GM12801 (cell line): ENCODE results near the gene DNAJC22.

ENCODE experiments used
- TF ChIP-seq, protein P1 (sequence below): IDR thresholded peaks from one replicate; pipeline ENCODE4 v1.5.1; 2011; ENCODE audit warnings: control low read depth; ENCODE audit not compliant: insufficient read length; ENCODE audit errors: extremely low read depth

The DNAJC22 gene

DNA sequence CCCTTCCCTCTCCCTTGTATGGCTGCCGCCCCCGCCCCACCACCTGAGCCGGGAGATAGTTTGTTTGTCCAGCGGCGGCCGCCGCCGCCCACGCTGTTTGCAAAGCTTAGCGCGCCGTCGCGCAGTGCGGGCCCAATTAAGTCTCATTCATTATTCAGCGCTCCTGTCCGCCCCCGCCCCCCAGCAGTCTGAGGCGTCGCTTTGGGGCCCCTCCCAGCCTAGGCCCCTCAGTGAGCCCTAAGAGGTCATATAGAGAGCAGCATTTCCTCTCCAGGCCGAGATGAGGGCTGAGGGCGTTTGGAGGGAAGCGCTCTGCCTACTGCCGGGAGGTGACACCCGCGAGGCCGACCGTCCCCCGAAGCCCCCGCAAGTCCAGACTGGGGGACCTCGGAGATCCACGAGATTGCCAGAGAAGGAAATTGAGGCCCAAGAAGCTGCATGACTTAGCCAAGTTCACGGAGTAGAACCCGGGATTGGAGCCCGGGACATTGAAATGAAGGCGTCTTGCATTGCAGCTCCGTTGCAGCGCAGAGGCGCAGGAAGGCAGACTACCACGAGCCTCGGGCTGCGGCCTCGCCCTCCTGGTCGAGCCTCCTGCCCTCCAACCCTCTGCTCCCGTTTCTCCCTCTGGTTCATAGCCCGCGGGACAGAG is at the start of gene DNAJC22:
Gene DNAJC22, plus strand, starts transcription at position 230 of the 652 bp plus-strand sequence. CDS start 1,985 bp downstream, outside the sequence.
- TF ChIP-seq, protein P1, sequence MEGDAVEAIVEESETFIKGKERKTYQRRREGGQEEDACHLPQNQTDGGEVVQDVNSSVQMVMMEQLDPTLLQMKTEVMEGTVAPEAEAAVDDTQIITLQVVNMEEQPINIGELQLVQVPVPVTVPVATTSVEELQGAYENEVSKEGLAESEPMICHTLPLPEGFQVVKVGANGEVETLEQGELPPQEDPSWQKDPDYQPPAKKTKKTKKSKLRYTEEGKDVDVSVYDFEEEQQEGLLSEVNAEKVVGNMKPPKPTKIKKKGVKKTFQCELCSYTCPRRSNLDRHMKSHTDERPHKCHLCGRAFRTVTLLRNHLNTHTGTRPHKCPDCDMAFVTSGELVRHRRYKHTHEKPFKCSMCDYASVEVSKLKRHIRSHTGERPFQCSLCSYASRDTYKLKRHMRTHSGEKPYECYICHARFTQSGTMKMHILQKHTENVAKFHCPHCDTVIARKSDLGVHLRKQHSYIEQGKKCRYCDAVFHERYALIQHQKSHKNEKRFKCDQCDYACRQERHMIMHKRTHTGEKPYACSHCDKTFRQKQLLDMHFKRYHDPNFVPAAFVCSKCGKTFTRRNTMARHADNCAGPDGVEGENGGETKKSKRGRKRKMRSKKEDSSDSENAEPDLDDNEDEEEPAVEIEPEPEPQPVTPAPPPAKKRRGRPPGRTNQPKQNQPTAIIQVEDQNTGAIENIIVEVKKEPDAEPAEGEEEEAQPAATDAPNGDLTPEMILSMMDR: no peak

- TF ChIP-seq, protein P1: no peak
Observed at GRCh38 chr12:49297695-49298060, 49.0 kb upstream of the DNAJC22 start.

- TF ChIP-seq, protein P1: no peak
Observed at GRCh38 chr12:49298160-49298559, 48.5 kb upstream of the DNAJC22 start.

GRCh38 chr12:49301760-49302159 is 44.9 kb upstream of the DNAJC22 start:
- TF ChIP-seq, protein P1: no peak

DNA sequence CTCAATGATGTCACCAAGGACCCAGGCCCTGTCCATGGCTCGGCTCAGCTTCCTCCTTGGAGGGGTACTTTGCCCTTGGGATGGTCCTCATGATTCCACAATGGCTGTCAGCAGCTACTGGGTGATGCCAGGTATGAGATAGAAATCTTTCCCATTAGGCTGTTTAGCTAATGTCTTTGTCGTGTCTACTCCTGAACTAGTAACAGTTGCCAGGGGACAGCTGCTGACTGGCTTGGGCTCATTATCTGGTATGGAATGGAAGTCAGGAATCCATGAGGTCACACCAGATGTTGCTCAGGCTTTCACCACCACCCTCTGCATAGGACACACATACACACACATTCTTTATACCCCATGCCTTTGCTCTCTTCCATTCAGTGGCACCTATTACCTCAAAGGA is 42.5 kb upstream of the DNAJC22 start:
- TF ChIP-seq, protein P1: no peak

GRCh38 chr12:49305762-49306510 is 40.8 kb upstream of the DNAJC22 start:
- TF ChIP-seq, protein P1: no peak

GRCh38 chr12:49309386-49309785 is 37.3 kb upstream of the DNAJC22 start:
- TF ChIP-seq, protein P1: no peak
